Suprapubic skin (tissue), 3 donors: ENCODE results near the gene KCNMB2.

Experiments
- EP300 ChIP-seq: sonication (generic); formaldehyde crosslinking; IDR thresholded peaks from one replicate; pipeline ENCODE4 v1.6.1; 2017; ENCODE audit warnings: antibody characterized with exemption
- POLR2A ChIP-seq, 2 donors: fragments of 450-650 bp; IDR thresholded peaks; one replicate each; pipeline ENCODE4 v1.6.1; 2017; ENCODE audit warnings: antibody characterized with exemption in 2 of 2, mild to moderate bottlenecking in 2 of 2, moderate library complexity in 2 of 2
- TF ChIP-seq, protein P1 (sequence below), 2 donors: fragments of 200-600 bp in 1 of 2; fragments of 450-650 bp in 1 of 2; sonication (generic) in 1 of 2; IDR thresholded peaks; one replicate each; pipeline ENCODE4 v1.5.1; 2016 to 2019; ENCODE audit warnings: antibody characterized with exemption in 2 of 2, mild to moderate bottlenecking in 1 of 2, moderate library complexity in 1 of 2

DNA sequence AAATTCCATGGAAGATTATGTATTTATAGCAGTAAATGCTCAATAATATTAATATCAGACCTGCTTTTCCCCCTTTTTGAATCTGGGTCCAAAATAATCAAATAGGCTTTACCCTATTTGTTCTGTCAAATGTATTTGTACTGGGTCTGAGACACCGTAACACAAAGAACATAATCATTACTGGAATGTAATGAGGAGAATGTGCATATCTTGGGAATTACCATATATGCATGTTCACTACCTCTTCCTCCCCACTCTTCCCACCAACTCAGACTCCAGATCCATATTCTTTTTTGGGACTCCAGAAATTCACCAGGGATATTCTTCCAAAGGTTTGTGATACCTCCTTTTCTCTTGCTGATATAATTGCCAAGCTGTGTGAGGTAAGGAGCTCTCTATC lies 237.1 kb downstream of the KCNMB2 start:
- TF ChIP-seq POLR2A (IDR thresholded peaks at IDR 0.05) (no peak), EP300 (no peak)
- TF ChIP-seq, protein P1, sequence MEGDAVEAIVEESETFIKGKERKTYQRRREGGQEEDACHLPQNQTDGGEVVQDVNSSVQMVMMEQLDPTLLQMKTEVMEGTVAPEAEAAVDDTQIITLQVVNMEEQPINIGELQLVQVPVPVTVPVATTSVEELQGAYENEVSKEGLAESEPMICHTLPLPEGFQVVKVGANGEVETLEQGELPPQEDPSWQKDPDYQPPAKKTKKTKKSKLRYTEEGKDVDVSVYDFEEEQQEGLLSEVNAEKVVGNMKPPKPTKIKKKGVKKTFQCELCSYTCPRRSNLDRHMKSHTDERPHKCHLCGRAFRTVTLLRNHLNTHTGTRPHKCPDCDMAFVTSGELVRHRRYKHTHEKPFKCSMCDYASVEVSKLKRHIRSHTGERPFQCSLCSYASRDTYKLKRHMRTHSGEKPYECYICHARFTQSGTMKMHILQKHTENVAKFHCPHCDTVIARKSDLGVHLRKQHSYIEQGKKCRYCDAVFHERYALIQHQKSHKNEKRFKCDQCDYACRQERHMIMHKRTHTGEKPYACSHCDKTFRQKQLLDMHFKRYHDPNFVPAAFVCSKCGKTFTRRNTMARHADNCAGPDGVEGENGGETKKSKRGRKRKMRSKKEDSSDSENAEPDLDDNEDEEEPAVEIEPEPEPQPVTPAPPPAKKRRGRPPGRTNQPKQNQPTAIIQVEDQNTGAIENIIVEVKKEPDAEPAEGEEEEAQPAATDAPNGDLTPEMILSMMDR (IDR thresholded peaks at IDR 0.05), result no peak
